ENCODE measurements around the gene BRMS1. TPM values are rescaled to one million over a fixed set of nuclear protein-coding genes. Genes with fewer than 3 reads are reported as not detected.
"Not testable (repeated sequence)": the region's sequence is repeated elsewhere in the genome, so short reads cannot be mapped to it uniquely, and the experiment has no call there.

Gene BRMS1
- total and polyA plus RNA-seq, 4 donors = 21.5 to 55.2 (median 23.4) TPM

DNA sequence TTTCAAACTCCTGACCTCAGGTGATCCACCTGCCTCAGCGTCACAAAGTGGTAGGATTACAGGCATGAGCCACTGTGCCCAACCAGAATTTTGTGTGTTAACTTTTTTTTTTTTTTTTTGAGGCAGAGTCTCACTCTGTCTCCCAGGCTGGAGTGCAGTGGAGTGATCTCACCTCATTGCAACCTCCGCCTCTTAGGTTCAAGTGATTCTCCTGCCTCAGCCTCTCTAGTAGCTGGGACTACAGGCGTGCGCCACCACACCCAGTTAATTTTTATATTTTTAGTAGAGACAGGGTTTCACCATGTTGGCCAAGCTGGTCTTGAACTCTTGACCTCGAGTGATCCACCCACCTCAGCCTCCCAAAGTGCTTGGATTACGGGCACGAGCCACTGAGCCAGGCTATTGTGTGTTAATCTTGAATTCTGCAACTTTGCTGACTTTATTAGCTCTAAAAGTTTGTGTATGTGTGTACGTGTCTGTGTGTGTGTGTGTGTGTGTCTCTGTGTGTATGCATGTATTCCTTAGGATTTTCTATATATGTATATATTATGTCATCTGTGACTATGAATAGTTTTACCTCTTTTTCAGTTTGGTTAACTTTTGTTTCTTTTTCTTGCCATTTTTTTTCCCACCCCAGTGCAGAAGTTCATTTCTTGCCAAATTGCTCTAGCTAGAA is 5.8 kb upstream of the BRMS1 start:
- H3K36me3 ChIP-seq (ENCODE audit: control insufficient read depth in 1 of 2, insufficient read depth in 2 of 2, low read length in 1 of 2); H3K27ac ChIP-seq (ENCODE audit: low read depth in 1 of 2, low read length in 2 of 2); intact Hi-C loops (cut with DNase I); H3K27me3 ChIP-seq (ENCODE audit: control insufficient read depth in 1 of 2, insufficient read depth in 2 of 2, low read length in 1 of 2); ATAC-seq (ENCODE audit: low FRiP score); H3K9me3 ChIP-seq (ENCODE audit: control insufficient read depth, low read length); H3K4me3 ChIP-seq (ENCODE audit: low read length in 2 of 2); H3K4me1 ChIP-seq (ENCODE audit: control insufficient read depth in 1 of 2, insufficient read depth in 2 of 2, low read length in 2 of 2): not testable (repeated sequence)
- WGBS, 2 donors = 77 to 79% methylated on average over 8 of the region's 8 CpGs
- peak in 1 of 2 donors; percentile 36 for DNase-seq

DNA sequence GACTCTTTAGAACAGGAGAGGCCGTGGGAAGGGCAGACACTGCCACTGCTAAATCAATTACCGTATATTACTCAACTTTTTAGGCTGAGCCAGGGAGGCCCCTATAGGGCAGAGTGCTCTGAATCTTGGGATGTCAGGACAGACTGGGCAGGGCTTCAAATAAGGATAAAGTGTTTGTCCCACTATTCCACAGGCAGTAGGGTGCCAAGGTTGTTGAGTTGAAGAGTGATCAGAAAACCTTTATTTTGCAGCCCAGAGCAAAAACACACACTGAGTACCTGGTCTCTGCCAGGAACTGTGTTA is 4.1 kb upstream of the BRMS1 start:
- Histone ChIP-seq H3K27me3 (ENCODE audit: control insufficient read depth in 1 of 2, insufficient read depth in 2 of 2, low read length in 1 of 2) (no peaks in the 10 kb centered on the region), H3K36me3 (ENCODE audit: control insufficient read depth in 1 of 2, insufficient read depth in 2 of 2, low read length in 1 of 2) (no peaks in the 10 kb centered on the region), H3K4me1 (ENCODE audit: control insufficient read depth in 1 of 2, insufficient read depth in 2 of 2, low read length in 2 of 2) (no peaks in the 10 kb centered on the region), H3K27ac (ENCODE audit: low read depth in 1 of 2, low read length in 2 of 2) (no peak overlapping the region), H3K4me3 (ENCODE audit: low read length in 2 of 2) (no peak overlapping the region), H3K9me3 (ENCODE audit: control insufficient read depth, low read length) (no peaks in the 10 kb centered on the region)
- no peak for ATAC-seq (ENCODE audit: low FRiP score)
- 65 to 73% methylated on average over 2 of the region's 2 CpGs for WGBS, 2 donors
- intact Hi-C loops (cut with DNase I) = no loop called here
- no peak for DNase-seq

DNA sequence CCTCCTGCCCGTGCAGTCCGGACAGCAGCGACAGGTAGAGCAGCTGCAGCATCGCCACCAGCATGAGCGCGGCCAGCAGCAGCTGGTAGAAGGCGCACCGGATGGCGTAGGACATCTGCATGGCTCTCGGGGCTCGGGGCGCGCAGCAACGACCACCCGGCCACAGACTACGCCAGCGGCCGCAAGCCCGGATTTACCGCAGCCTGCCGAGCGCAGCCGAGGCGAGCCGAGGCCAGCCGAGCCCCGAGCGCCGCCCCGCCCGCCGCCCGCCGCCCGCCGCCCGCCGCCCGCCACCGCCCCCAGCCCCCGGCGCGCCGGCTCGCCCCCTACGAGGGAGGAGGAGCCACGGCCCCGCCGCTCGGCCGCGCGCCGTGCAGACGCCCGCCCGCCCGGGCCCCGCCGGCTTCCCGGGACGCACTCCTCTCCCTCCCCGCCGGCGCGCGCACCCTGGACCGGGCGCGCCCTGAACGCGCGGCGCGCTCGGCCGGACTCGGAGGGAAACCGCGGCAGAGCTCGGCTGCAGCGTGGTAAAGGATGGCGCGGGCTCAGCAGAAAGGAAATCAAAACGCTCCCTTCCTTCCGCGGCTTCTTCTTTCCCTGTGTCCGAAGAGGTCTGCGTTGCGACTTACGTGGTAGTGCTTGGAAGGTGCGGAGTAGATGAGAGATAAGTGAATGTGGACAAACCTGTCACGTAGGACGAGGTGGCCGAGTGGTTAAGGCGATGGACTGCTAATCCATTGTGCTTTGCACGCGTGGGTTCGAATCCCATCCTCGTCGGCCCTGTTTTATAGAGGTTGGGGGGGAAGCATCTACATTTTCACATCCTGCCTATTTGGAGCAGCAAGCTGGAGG is 2.7 kb upstream of the BRMS1 start, which contains the start of gene B4GAT1:
TSS of gene B4GAT1 (minus strand) at position 205 of the 852 bp plus-strand sequence. CDS start at position 121, 84 bp downstream.
- 0% methylated on average over 48 to 101 of the region's 101 CpGs for WGBS, 2 donors
- Histone ChIP-seq H3K9me3 (ENCODE audit: control insufficient read depth, low read length) (no peaks in the 10 kb centered on the region), H3K4me1 (ENCODE audit: control insufficient read depth in 1 of 2, insufficient read depth in 2 of 2, low read length in 2 of 2) (no peaks in the 10 kb centered on the region), H3K27me3 (ENCODE audit: control insufficient read depth in 1 of 2, insufficient read depth in 2 of 2, low read length in 1 of 2) (no peaks in the 10 kb centered on the region), H3K4me3 (ENCODE audit: low read length in 2 of 2) (peak within 1 kb of the TSS; percentile 92 to 97), H3K27ac (ENCODE audit: low read depth in 1 of 2, low read length in 2 of 2) (peak within 1 kb of the TSS in 1 of 2 donors; percentile 85), H3K36me3 (ENCODE audit: control insufficient read depth in 1 of 2, insufficient read depth in 2 of 2, low read length in 1 of 2) (no peaks in the 10 kb centered on the region)
- ATAC-seq (ENCODE audit: low FRiP score) (peak; percentile 82), DNase-seq (peak; percentile 88 to 93)
- intact Hi-C loops (cut with DNase I) = no loop called here

DNA sequence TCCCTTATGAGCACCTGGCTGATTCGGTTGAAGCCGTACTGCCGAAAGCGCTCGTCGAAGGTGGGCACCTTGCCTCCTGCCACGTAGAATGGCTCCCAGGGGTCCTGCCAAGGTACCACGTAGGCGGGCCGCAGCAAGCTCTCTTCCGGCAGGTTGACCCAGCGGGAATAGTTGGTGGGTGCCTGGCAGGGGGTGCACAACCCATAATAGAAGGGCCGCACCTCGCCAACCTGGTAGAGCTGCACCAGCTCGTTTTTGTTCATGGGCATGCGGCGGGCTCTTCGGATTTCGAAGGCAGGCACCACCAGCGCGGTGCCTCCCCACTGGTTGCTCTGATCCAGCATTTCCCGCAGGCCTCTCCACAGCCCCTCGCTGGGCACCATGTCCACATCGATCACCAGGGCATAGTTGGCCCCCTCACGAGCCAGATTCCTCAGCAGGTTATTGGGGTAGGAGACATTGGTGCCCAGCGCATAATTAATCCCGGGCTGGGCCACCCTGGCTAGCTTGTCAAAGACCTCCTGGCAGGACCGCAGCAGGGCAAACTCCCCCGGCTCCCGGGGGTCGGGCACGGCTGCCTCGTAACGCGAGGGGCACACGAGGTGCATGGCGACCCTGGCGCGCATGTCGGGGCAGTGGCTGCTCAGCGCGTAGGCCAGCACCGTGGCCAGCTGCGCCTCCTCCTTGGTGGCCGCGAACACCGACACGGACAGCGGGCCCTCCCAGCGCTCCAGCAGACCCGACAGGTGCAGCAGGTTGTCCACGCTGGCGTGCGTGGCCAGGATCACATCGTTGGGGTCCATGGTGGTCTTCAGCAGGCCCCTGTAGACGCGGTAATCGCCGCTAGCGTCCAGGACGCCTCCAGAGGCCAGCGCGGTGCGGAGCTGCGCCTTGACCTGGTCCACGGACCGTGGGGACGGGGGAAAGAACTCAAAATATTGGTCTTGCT is 1.8 kb upstream of the BRMS1 start:
- Histone ChIP-seq H3K27ac (ENCODE audit: low read depth in 1 of 2, low read length in 2 of 2) (peak overlapping the region in 1 of 2 donors; percentile 85), H3K4me3 (ENCODE audit: low read length in 2 of 2) (peak overlapping the region; percentile 92 to 97), H3K4me1 (ENCODE audit: control insufficient read depth in 1 of 2, insufficient read depth in 2 of 2, low read length in 2 of 2) (no peaks in the 10 kb centered on the region), H3K27me3 (ENCODE audit: control insufficient read depth in 1 of 2, insufficient read depth in 2 of 2, low read length in 1 of 2) (no peaks in the 10 kb centered on the region), H3K36me3 (ENCODE audit: control insufficient read depth in 1 of 2, insufficient read depth in 2 of 2, low read length in 1 of 2) (no peaks in the 10 kb centered on the region), H3K9me3 (ENCODE audit: control insufficient read depth, low read length) (no peaks in the 10 kb centered on the region)
- DNase-seq (no peak), ATAC-seq (ENCODE audit: low FRiP score) (no peak)
- intact Hi-C loops (cut with DNase I) = no loop called here
- 23 to 29% methylated on average over 62 to 68 of the region's 68 CpGs for WGBS, 2 donors

DNA sequence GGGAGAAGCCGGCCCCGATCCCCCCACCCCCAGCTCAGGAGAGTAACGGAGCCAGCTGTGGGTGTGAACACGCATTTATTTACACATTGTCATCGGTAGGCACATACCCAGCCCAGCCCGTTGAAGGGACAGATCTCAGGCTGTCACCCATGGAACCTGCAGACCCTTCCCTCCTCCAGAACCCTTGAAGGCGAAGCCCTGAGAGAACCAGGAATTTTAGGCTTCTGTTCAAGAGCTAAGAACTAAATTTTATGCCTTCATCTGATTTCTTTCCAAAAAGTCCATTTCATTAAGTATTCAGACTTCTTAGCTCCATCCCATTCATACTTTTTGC is 379 bp upstream of the BRMS1 start:
- H3K27ac ChIP-seq (ENCODE audit: low read depth in 1 of 2, low read length in 2 of 2) = peak overlapping the region in 1 of 2 donors; percentile 62
- H3K4me3 ChIP-seq (ENCODE audit: low read length in 2 of 2) = no peak overlapping the region
- no peaks in the 10 kb centered on the region for H3K9me3 ChIP-seq (ENCODE audit: control insufficient read depth, low read length)
- peaks cover 0 to 6% of the 10 kb centered on the region in 2 donors for H3K36me3 ChIP-seq (ENCODE audit: control insufficient read depth in 1 of 2, insufficient read depth in 2 of 2, low read length in 1 of 2)
- no peak for DNase-seq
- no peaks in the 10 kb centered on the region for H3K27me3 ChIP-seq (ENCODE audit: control insufficient read depth in 1 of 2, insufficient read depth in 2 of 2, low read length in 1 of 2)
- intact Hi-C loops (cut with DNase I) = no loop called here
- H3K4me1 ChIP-seq (ENCODE audit: control insufficient read depth in 1 of 2, insufficient read depth in 2 of 2, low read length in 2 of 2) = no peaks in the 10 kb centered on the region
- peak; percentile 2 for ATAC-seq (ENCODE audit: low FRiP score)
- WGBS, 2 donors = 0 to 5% methylated on average over 7 of the region's 7 CpGs

DNA sequence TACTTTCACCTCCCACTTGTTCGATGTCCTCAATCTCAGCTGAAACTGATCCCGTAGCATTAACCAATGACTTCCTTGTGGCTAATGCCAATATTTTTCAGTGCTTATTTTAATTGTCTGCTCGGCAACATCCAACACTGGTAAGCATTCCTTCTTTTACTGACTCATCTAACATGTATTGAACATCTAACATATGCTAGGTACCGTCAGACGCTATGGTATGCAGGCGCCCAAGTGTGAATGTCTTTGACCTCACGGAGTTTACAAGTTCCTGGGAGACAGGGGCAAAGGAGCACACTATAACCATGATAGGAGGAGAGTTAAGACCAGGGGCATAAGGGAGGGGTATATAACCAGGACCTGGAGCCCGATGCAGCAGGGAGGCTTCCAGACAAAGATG is 1.7 kb downstream of the BRMS1 start:
- peaks cover 0 to 8% of the 10 kb centered on the region in 2 donors for H3K36me3 ChIP-seq (ENCODE audit: control insufficient read depth in 1 of 2, insufficient read depth in 2 of 2, low read length in 1 of 2)
- WGBS, 2 donors = 90% methylated on average over 8 of the region's 8 CpGs
- ATAC-seq (ENCODE audit: low FRiP score) = no peak
- H3K4me1 ChIP-seq (ENCODE audit: control insufficient read depth in 1 of 2, insufficient read depth in 2 of 2, low read length in 2 of 2) = no peaks in the 10 kb centered on the region
- no peaks in the 10 kb centered on the region for H3K9me3 ChIP-seq (ENCODE audit: control insufficient read depth, low read length)
- intact Hi-C loops (cut with DNase I) = no loop called here
- H3K4me3 ChIP-seq (ENCODE audit: low read length in 2 of 2) = no peak overlapping the region
- no peaks in the 10 kb centered on the region for H3K27me3 ChIP-seq (ENCODE audit: control insufficient read depth in 1 of 2, insufficient read depth in 2 of 2, low read length in 1 of 2)
- peak in 1 of 2 donors; percentile 10 for DNase-seq
- H3K27ac ChIP-seq (ENCODE audit: low read depth in 1 of 2, low read length in 2 of 2) = no peak overlapping the region

DNA sequence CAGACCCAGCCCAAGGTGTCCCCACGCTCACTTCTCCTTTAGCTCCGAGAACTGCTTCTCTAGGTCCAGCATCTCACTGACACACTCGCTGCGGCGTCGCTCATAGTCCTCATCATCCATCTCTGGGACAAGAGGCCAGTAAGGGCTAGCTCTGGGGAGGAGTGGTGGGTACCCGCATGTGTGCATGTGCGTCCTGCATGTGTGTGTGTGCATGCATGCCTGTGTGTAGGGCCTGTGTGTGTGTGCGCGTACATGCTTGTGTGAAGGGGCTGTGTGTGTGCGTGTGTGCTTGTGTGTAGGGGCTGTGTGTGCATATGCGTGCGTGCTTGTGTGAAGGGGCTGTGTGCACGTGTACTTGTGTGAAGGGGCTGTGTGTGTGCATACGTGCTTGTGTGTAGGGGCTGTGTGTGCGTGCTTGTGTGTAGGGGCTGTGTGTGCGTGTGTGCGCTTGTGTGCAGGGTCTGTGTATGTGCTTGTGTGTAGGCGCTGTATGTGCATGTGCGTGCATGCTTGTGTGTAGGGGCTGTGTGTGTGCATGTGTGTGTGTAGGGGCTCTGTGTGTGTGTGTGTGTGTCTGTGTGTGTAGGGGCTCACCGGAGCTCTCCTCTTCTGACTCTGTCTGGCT is 3.3 kb downstream of the BRMS1 start:
- peaks cover 0 to 8% of the 10 kb centered on the region in 2 donors for H3K36me3 ChIP-seq (ENCODE audit: control insufficient read depth in 1 of 2, insufficient read depth in 2 of 2, low read length in 1 of 2)
- DNase-seq = no peak
- no peaks in the 10 kb centered on the region for H3K27me3 ChIP-seq (ENCODE audit: control insufficient read depth in 1 of 2, insufficient read depth in 2 of 2, low read length in 1 of 2)
- no peaks in the 10 kb centered on the region for H3K9me3 ChIP-seq (ENCODE audit: control insufficient read depth, low read length)
- WGBS, 2 donors = 92 to 94% methylated on average over 21 of the region's 21 CpGs
- H3K4me1 ChIP-seq (ENCODE audit: control insufficient read depth in 1 of 2, insufficient read depth in 2 of 2, low read length in 2 of 2) = no peaks in the 10 kb centered on the region
- intact Hi-C loops (cut with DNase I) = no loop called here
- H3K4me3 ChIP-seq (ENCODE audit: low read length in 2 of 2) = no peak overlapping the region
- no peak for ATAC-seq (ENCODE audit: low FRiP score)
- no peak overlapping the region for H3K27ac ChIP-seq (ENCODE audit: low read depth in 1 of 2, low read length in 2 of 2)

Measured in aorta (tissue), 5 donors.